Mesenchymal stem cell (in vitro differentiated cells and primary cell): ENCODE data around the gene KRT8.

Source experiments
- DNase-seq: peaks from one replicate; pipeline ENCODE4 v3.0.0-alpha.2; 2013
- H2AFZ ChIP-seq: one replicate; pipeline ENCODE4 v1.6.1; 2013; ENCODE audit warnings: low read depth, mild to moderate bottlenecking, control low read depth, inconsistent platforms, low read length, moderate library complexity
- H2AK5ac ChIP-seq: 2 replicates; pipeline ENCODE4 v1.6.1; 2013; ENCODE audit warnings: low read length, moderate library complexity, mild to moderate bottlenecking, inconsistent platforms; ENCODE audit not compliant: severe bottlenecking
- H2BK120ac ChIP-seq: one replicate; pipeline ENCODE4 v1.6.1; 2013; ENCODE audit warnings: low read depth, mild to moderate bottlenecking, inconsistent platforms, low read length, moderate library complexity
- H2BK12ac ChIP-seq, 2 experiments: one replicate each; pipeline ENCODE4 v1.6.1; 2013; ENCODE audit warnings: inconsistent platforms in 2 of 2, low read length in 2 of 2, mild to moderate bottlenecking in 2 of 2, moderate library complexity in 2 of 2, control low read depth in 1 of 2
- H2BK15ac ChIP-seq: one replicate; pipeline ENCODE4 v1.6.1; 2013; ENCODE audit warnings: mild to moderate bottlenecking, low read depth, inconsistent platforms; ENCODE audit not compliant: poor library complexity, severe bottlenecking
- H2BK5ac ChIP-seq: 2 replicates; pipeline ENCODE4 v1.6.1; 2013; ENCODE audit warnings: low read depth, mild to moderate bottlenecking, low read length, control low read depth, inconsistent platforms; ENCODE audit not compliant: poor library complexity, severe bottlenecking
- H3K14ac ChIP-seq, 2 experiments: one replicate each; pipeline ENCODE4 v1.6.1; 2013; ENCODE audit warnings: inconsistent platforms in 2 of 2, low read length in 2 of 2, control low read depth in 1 of 2, mild to moderate bottlenecking in 1 of 2, moderate library complexity in 1 of 2
- H3K18ac ChIP-seq, 2 experiments: one replicate each; pipeline ENCODE4 v1.6.1; 2013; ENCODE audit warnings: inconsistent platforms in 2 of 2, low read length in 2 of 2, control low read depth in 1 of 2, low read depth in 1 of 2, mild to moderate bottlenecking in 1 of 2
- H3K23ac ChIP-seq, 2 experiments: one replicate each; pipeline ENCODE4 v1.6.1; 2013; ENCODE audit warnings: inconsistent platforms in 2 of 2, low read length in 2 of 2, mild to moderate bottlenecking in 2 of 2, moderate library complexity in 2 of 2, control low read depth in 1 of 2
- H3K27ac ChIP-seq: 2 replicates; pipeline ENCODE4 v1.5.1; 2013; ENCODE audit warnings: mild to moderate bottlenecking, moderate library complexity, low read length, control low read depth, inconsistent platforms; ENCODE audit not compliant: poor library complexity, severe bottlenecking
- H3K27me3 ChIP-seq, 2 experiments: 2 replicates each; pipeline versions ENCODE4 v1.6.1 to v1.7.0; 2013; ENCODE audit warnings: low read length in 2 of 2, mild to moderate bottlenecking in 2 of 2, moderate library complexity in 2 of 2, control low read depth in 1 of 2, inconsistent platforms in 1 of 2; ENCODE audit not compliant: control insufficient read depth in 1 of 2, insufficient read depth in 1 of 2
- H3K36me3 ChIP-seq, 2 experiments: 2 replicates each; pipeline versions ENCODE4 v1.6.1 to v1.7.0; 2013; ENCODE audit warnings: low read length in 2 of 2, control low read depth in 1 of 2, inconsistent platforms in 1 of 2, low read depth in 1 of 2, mild to moderate bottlenecking in 1 of 2; ENCODE audit not compliant: insufficient read depth in 2 of 2, control insufficient read depth in 1 of 2
- H3K4ac ChIP-seq, 2 experiments: one replicate each; pipeline ENCODE4 v1.6.1; 2013; ENCODE audit warnings: inconsistent platforms in 2 of 2, low read length in 2 of 2, mild to moderate bottlenecking in 2 of 2, moderate library complexity in 2 of 2, control low read depth in 1 of 2, low read depth in 1 of 2
- H3K4me1 ChIP-seq: 2 replicates; pipeline ENCODE4 v1.6.1; 2013; ENCODE audit warnings: low read depth, low read length, control low read depth; ENCODE audit not compliant: control insufficient read depth, insufficient read depth
- H3K4me2 ChIP-seq: 2 replicates; pipeline ENCODE4 v1.6.1; 2013; ENCODE audit warnings: low read length, mild to moderate bottlenecking, inconsistent platforms; ENCODE audit not compliant: poor library complexity, severe bottlenecking
- H3K4me3 ChIP-seq, 2 experiments: 2 replicates each; pipeline versions ENCODE4 v1.5.1 to v1.7.0; 2013; ENCODE audit warnings: low read length in 2 of 2, mild to moderate bottlenecking in 2 of 2, control low read depth in 1 of 2, low read depth in 1 of 2; ENCODE audit not compliant: insufficient read depth in 1 of 2
- H3K79me1 ChIP-seq: replicated peaks from 2 replicates; pipeline ENCODE4 v1.6.1; 2013; ENCODE audit warnings: mild to moderate bottlenecking, control low read depth, low read length, inconsistent platforms; ENCODE audit not compliant: poor library complexity, severe bottlenecking
- H3K9ac ChIP-seq: 2 replicates; pipeline ENCODE4 v1.7.0; 2013; ENCODE audit warnings: mild to moderate bottlenecking, low read length, moderate library complexity
- H3K9me3 ChIP-seq: 2 replicates; pipeline ENCODE4 v1.7.0; 2013; ENCODE audit warnings: mild to moderate bottlenecking, low read length; ENCODE audit not compliant: control insufficient read depth
- H4K8ac ChIP-seq: one replicate; pipeline ENCODE4 v1.6.1; 2013; ENCODE audit warnings: inconsistent platforms, mild to moderate bottlenecking, low read length, moderate library complexity
- H4K91ac ChIP-seq: one replicate; pipeline ENCODE4 v1.6.1; 2013; ENCODE audit warnings: mild to moderate bottlenecking, low read length, inconsistent platforms
- WGBS: methylation state at CpG from one replicate; pipeline ENCODE4 v1.1.7; 2013; ENCODE audit warnings: mixed read lengths; 5-methylcytosine and 5-hydroxymethylcytosine counted together

The KRT8 gene

DNA sequence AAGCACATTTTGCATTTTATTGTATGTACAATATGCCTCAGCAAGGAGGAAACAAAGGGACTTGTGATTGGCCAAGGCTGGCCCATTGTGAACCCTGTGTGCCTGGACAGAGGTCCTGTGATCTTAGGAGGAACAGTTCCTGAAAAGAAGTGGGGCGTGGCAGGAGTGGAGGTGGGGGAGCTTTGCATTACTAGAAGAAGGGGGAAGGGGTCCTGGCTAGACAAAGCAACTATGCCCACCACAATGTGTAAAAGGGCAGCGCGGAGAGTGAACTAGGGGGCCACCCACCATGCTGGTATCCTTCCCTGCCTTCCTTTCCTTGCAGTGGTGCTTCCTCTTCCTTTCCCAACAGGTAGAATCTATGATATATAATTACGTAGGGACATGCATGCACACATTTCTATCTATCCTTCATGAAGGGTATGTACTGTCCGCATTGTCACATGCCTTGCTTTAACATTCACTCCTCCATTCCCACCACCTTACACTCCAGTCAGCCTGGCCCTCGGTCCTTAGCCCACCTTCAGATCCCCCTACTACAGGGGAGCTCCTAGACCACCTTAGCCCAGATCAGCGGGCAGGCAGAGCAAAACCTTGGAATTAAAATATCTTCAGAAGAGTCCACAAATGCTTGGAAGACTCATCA, 12.5 kb downstream of the KRT8 start:
- Histone ChIP-seq H3K18ac (no peak overlapping the region), H2AFZ (no peak overlapping the region), H3K4ac (no peak overlapping the region), H2BK5ac (no peak overlapping the region), H3K9me3 (no peaks in the 10 kb centered on the region), H3K27me3 (peaks cover 0 to 24% of the 10 kb centered on the region in 2 experiments), H3K79me1 (no peaks in the 10 kb centered on the region), H3K4me1 (peaks cover 7% of the 10 kb centered on the region), H2BK120ac (no peak overlapping the region), H3K36me3 (peaks cover 0 to 17% of the 10 kb centered on the region in 2 experiments), H3K23ac (no peak overlapping the region), H3K9ac (no peak overlapping the region), H3K4me2 (no peak overlapping the region), H4K91ac (no peak overlapping the region), H2BK15ac (no peak overlapping the region), H3K14ac (no peak overlapping the region), H2AK5ac (no peak overlapping the region), H3K4me3 (no peak overlapping the region), H4K8ac (no peak overlapping the region), H2BK12ac (no peak overlapping the region), H3K27ac (no peak overlapping the region)
- no peak for DNase-seq
- 92% methylated on average over 5 of the region's 7 CpGs for WGBS

DNA sequence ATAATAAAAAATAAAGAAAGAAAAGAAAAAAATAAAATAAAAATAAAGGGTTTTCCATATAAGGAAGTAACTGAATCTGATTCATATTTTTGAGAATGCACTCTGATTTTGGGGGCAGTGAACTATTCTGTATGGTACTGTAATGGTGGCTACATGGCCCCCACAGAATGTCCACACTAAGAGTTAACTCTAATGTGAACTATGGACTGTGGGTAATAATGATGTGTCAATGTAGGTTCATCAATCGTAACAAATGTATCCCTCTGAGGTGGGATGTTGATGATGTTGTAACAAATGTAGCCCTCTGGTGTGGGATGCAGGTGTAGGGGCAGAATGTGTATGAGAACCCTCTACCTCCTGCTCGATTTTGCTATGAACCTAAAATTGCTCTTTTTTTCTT, 13.8 kb downstream of the KRT8 start:
- Histone ChIP-seq H3K4me3 (no peak overlapping the region), H3K36me3 (peaks cover 0 to 4% of the 10 kb centered on the region in 2 experiments), H3K27me3 (peaks cover 0 to 16% of the 10 kb centered on the region in 2 experiments), H3K23ac (no peak overlapping the region), H3K4me1 (peaks cover 5% of the 10 kb centered on the region), H2BK5ac (no peak overlapping the region), H3K79me1 (no peaks in the 10 kb centered on the region), H3K4me2 (no peak overlapping the region), H3K14ac (no peak overlapping the region), H4K91ac (no peak overlapping the region), H3K27ac (no peak overlapping the region), H3K9ac (no peak overlapping the region), H2AK5ac (no peak overlapping the region), H2BK15ac (no peak overlapping the region), H2AFZ (no peak overlapping the region), H2BK120ac (no peak overlapping the region), H3K9me3 (no peaks in the 10 kb centered on the region), H3K4ac (no peak overlapping the region), H3K18ac (no peak overlapping the region), H4K8ac (no peak overlapping the region), H2BK12ac (no peak overlapping the region)
- no peak for DNase-seq
- WGBS = 90% methylated on average over 2 of the region's 2 CpGs

DNA sequence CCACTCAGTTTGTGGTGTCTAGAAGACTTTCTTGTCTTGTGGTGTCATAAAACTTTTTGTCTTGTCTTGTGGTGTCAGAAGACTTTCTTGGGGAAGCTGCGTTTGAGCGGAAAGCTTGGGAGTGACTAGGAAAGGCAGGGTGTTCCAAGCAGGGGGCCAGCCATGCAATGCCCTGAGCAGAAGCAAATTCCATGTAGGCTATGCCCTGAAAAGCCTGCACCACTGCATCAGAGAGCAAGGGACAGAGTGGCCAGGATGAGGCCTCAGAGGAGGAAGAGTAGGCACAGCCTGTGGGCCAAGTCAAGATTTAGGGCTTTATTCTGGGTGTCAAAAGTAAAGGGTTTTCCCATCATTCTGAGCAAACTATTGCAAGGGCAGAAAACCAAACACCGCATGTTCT, 14.5 kb downstream of the KRT8 start:
- Histone ChIP-seq H4K91ac (no peak overlapping the region), H3K4me1 (peaks cover 3% of the 10 kb centered on the region), H3K27ac (no peak overlapping the region), H3K79me1 (no peaks in the 10 kb centered on the region), H2BK5ac (no peak overlapping the region), H3K9me3 (no peaks in the 10 kb centered on the region), H3K18ac (no peak overlapping the region), H2AFZ (no peak overlapping the region), H4K8ac (no peak overlapping the region), H3K27me3 (peaks cover 0 to 11% of the 10 kb centered on the region in 2 experiments), H3K4me2 (no peak overlapping the region), H2BK12ac (peak overlapping the region; percentile 43 to 70), H3K9ac (no peak overlapping the region), H3K14ac (no peak overlapping the region), H2AK5ac (no peak overlapping the region), H2BK120ac (no peak overlapping the region), H3K4ac (no peak overlapping the region), H3K36me3 (no peaks in the 10 kb centered on the region), H3K4me3 (no peak overlapping the region), H2BK15ac (no peak overlapping the region), H3K23ac (no peak overlapping the region)
- no peak for DNase-seq
- 88% methylated on average over 3 of the region's 3 CpGs for WGBS

GRCh38 chr12:52884526-52885293, 20.2 kb downstream of the KRT8 start:
- Histone ChIP-seq H3K36me3 (no peaks in the 10 kb centered on the region), H4K8ac (no peak overlapping the region), H3K18ac (no peak overlapping the region), H2BK5ac (no peak overlapping the region), H3K9me3 (no peaks in the 10 kb centered on the region), H3K4me2 (no peak overlapping the region), H3K4me1 (peaks cover 2% of the 10 kb centered on the region), H3K23ac (no peak overlapping the region), H2BK12ac (no peak overlapping the region), H4K91ac (no peak overlapping the region), H2BK120ac (peak overlapping the region; percentile 59), H3K79me1 (no peaks in the 10 kb centered on the region), H3K4me3 (no peak overlapping the region), H3K4ac (peak overlapping the region in 1 of 2 experiments; percentile 35), H2BK15ac (peak overlapping the region; percentile 36), H2AFZ (no peak overlapping the region), H2AK5ac (peak overlapping the region; percentile 28), H3K9ac (no peak overlapping the region), H3K27ac (no peak overlapping the region), H3K14ac (no peak overlapping the region), H3K27me3 (peaks cover 0 to 2% of the 10 kb centered on the region in 2 experiments)
- 29% methylated on average over 10 of the region's 13 CpGs for WGBS
- peak; percentile 64 for DNase-seq
